HG03280 (cell line): ENCODE results near the gene SGTB.

ENCODE experiments used
- ATAC-seq: cut with Tn5 transposase; IDR thresholded peaks from one replicate; pipeline ENCODE4 v1.9.1; 2021; ENCODE audit warnings: mild to moderate bottlenecking, moderate library complexity; ENCODE audit not compliant: unreplicated experiment

SGTB gene, protein sequence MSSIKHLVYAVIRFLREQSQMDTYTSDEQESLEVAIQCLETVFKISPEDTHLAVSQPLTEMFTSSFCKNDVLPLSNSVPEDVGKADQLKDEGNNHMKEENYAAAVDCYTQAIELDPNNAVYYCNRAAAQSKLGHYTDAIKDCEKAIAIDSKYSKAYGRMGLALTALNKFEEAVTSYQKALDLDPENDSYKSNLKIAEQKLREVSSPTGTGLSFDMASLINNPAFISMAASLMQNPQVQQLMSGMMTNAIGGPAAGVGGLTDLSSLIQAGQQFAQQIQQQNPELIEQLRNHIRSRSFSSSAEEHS

DNA sequence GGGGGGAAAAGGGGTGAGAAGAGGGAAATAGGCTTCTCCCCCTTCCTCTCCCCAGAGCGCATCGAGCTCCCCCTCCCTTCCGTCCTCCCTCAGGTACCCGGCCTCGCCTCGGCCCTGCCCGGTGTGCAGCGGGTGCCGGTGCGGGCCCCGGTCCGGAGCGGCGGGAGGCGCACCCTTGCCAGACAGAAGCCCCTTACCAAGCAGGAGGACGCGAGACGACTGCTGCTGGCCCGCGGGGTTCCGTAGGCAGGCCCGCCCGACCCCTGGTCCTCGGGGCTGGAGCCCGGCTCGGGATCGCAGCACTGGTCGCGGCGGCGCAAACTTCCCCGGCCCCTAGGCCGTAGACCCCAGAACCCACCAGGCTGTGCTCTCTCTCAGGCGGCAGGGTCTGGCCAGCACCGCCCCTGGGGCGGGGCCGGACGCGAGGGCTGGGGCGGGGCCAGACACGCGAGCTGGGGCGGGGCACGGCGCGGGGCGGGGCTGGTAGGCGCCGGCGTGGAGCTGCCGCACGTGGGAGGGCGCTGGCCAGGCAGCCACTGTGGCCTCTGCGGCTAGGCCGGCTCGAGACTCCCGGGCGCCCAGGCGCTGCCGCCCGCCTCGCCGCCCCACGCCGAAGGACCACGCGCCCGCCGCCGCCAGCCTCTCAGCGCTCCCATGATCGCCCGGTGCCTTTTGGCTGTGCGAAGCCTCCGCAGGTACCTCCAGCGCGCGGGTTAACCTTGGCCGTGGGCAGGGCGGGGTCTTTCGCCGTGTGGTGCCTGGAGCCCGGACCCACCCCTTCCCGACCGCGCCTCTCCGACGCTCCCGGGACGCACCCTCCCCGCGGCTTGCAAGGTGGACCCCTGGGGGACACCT lies at the start of gene SGTB, which contains the start of gene NLN:
TSS of gene SGTB (minus strand) at position 390 of the 855 bp plus-strand sequence. CDS start 1,302 bp downstream, outside the sequence.
TSS of gene NLN (plus strand) at position 486 of the 855 bp plus-strand sequence. CDS start at position 655, 169 bp downstream.
- ATAC-seq: peak; percentile 95

DNA sequence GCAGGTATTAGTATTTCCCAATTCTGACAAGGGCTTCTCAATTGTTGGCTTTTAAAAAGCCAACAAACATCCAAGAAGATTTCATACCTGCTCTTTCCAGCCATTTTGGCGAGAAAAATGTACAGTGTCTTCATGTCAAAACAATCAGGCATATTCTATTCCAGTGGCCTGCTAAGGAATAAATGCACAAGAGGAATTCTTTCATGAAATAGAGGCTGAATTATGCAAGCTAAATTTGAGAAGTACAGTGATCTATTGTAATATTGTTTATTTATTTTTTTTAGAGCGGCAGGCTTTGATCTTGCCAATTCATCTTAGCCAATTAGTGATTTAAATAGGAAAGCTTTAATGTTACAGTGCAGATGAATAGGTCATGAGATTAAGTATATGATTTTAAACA lies 49.4 kb upstream of the SGTB start:
- no peak for ATAC-seq

DNA sequence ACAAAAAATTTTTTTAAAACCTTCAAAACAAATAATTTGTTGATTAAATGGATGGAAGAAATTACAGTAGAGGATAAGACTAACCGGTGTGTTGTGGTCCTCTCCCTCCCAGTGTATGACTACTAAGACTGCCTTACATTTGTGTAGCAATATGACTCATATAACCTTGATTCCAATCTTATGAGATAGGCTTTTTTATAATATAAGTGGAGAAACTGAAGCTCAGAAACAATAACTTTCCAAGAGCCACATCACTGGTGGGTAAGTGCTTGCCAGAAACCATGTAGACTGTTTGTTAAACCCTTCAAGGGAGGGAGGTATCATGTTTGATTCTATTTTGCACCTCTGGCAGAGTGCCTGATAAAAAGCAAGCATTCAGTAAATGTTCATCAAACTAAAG lies 47.6 kb upstream of the SGTB start:
- ATAC-seq: no peak

DNA sequence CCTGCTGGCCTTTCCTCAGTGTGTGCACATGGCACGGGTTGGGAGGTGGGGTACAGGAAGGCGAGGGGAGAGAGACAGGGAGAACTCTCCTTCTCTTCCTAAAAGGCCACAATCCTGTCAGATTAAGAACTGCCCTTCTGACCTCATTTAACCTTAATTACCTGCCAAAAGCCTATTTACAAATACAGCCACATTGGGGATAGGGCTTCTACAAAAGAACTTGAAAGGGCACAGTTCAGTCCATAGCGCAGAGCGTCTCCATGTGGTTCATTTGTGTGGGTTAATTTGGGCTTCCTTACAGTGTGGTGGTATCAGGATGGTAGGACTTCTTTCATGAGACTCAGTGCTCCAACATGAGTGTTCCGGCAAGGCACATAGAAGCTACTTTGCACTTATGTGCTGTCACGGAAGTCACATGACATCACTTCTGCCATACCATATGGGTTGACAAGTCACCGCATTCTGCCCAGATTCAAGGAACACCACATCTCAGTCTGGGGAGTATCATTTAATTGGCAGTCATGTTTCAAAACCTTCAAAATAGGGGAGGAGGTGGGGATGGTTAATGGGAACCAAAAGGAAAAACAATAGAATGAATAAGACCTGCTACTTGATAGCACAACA lies 46.9 kb upstream of the SGTB start:
- no peak for ATAC-seq

DNA sequence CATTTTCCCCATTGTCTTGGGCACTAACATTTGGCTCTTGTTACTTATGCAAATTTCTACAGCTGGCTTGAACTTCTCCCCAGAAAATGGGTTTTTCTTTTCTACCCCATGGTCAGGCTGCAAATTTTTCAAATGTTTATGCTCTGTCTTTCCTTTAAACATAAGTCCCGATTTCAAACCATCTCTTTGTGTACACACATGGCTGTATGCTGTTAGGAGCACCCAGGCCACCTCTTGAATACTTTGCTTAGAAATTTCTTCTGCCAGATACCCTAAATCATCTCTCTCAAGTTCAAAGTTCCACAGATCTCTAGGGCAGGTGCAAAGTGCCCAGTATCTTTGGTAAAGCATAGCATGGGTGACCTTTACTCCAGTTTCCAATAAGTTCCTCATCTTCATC lies 45.7 kb upstream of the SGTB start:
- ATAC-seq: no peak

DNA sequence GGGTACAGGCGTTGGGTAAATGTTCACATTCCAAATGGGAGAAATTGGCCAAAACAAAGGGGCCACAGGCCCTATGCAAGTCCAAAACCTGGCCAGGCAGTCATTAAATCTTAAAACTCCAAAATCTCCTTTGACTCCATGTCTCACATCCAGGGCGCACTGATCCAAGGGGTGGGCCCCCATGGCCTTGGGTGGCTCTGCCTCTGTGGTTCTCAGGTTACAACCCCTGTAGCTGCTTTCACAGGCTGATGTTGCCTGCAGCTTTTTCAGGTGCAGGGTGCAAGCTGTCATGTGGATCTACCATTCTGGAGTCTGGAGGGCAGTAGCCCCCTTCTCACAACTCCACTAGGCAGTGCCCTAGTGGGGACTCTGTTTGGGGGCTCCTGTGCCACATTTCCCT lies 44.9 kb upstream of the SGTB start:
- ATAC-seq: no peak

DNA sequence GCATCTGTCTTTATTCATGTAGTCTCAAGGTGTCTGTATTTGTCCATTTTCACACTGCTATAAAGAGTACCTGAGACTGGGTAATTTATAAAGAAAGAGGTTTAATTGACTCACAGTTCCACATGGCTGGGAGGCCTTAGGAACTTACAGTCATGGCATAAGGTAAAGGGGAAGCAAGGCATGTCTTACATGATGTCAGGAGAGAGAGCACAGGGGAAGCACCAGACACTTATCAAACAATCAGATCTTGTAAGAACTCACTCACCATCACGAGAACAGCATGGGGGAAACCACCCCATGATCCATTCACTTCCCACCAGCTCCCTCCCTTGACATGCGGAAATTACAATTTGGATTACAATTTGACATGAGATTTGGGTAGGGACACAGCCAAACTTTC lies 44.3 kb upstream of the SGTB start:
- no peak for ATAC-seq

DNA sequence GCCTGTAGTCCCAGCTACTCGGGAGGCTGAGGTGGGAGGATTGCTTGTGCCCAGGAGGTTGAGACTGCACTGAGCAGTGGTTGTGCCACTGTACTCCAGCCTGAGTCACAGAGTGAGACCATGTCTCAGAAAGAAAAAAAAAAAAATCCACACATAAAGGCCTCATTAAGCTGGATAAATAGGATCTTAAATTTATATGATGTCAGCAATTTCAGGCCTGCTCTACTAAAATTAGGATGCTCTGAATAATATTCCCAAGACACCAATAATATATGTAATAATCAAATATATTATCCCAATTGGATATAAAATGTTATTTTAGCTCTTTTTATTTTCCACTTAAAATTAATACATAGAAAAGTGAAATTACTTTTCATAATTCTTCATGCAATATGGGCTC lies 43.7 kb upstream of the SGTB start:
- no peak for ATAC-seq

DNA sequence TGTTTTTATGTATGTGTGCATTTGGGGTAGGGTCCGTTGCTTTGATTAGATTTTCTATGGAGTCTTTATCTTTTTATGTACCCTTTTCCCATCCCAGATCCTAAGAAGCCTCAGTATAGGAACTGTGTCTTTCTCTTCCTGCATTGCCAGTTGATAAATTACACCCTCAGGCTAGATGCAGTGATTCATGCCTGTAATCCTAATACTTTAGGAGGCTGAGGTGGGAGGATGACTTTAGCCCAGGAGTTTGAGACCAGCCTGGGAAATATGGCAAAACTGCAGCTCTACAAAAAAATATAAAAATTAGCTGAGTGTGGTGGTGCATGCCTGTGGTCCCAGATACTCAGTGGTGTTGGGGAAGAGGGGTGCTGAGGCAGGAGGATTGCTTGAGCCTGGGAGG lies 40.3 kb upstream of the SGTB start:
- ATAC-seq: no peak

DNA sequence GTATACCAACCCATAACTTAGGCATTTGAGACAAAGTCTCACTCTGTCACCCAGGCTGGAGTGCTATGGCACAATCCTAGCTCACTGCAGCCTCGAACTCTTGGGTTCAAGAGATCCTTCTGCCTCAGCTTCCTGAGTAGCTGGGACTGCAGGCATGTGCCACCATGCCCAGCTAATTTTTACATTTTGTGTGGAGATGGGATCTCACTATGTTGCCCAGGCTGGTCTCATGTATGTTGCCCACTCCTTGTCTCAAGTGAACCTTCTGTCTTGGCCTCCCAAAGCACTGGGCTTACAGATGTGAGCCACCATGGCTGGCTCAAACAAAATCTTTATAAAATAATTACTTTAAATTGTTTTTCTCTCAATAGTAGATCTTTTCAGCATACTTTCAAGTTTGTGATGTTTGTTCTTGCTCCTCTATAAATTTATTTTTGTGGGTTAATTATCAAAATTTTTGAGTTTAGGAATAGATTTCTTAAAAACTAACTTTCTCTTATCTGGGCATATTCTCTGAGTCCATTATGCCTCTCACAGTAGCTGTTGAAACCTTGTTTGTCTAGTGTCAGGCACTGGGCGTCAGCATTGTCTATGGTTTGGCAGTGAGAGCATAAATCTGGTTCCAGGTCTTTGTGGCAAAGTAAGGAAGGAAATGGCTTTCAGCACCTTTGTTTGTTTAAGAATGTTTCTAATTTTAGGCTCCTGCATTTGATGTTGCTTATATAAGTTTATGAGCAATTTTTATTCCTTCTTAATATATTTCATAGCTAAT lies 38.8 kb upstream of the SGTB start:
- no peak for ATAC-seq

DNA sequence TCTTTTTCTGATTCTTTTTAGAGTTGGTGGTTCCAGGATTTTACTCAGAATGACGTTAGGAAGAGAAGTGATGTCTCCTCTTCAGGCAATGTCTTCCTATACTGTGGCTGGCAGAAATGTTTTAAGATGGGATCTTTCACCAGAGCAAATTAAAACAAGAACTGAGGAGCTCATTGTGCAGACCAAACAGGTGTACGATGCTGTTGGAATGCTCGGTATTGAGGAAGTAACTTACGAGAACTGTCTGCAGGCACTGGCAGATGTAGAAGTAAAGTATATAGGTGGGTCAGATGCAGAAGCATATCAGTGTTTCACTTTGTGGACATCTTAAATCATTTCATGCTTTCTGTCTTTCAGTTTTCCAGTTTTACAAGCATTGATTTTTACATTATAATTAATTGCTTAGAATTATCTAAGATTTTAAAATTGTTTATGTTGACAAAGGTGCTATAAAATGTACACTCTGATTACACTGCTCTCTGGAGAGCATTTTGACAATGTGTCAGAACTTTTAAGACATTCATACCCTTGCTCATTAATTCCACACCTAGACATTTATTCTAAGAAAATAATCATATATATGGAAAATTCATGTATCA lies 36.7 kb upstream of the SGTB start:
- ATAC-seq: no peak

DNA sequence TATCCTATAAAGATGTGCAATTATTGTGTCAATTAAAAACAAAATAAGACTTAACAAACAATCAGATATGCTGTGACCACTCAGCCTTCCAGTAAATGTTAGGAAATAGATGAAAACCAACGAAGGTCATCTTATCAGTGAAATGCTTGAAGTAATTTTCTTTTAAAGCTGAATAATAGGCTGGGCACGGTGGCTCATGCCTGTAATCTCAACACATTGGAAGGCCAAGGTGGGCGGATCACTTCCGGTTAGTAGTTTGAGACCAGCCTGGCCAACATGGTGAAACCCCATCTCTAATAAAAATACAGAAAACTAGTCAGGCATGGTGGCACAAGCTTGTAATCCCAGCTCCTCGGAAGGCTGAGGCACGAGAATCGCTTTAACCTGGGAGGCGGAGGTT lies 31.3 kb upstream of the SGTB start:
- no peak for ATAC-seq

DNA sequence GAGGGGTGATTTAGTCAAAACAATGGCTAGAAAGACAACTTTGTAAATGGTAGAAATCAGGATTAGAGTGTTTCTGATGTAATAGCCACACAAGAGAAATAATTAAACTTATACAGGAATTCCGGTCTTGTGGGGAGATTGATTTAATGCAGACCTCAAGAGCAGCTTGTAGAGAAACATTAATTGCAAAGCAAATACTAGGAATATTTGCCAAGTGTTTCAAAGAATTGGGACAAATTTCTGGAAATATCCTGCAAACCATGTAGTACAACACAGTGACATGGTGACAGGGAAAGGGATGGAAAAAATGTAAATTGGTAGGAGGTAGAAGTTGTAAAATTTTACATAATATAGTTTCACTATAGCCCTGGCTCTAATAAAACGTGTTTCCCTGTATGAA lies 29.0 kb upstream of the SGTB start:
- no peak for ATAC-seq

DNA sequence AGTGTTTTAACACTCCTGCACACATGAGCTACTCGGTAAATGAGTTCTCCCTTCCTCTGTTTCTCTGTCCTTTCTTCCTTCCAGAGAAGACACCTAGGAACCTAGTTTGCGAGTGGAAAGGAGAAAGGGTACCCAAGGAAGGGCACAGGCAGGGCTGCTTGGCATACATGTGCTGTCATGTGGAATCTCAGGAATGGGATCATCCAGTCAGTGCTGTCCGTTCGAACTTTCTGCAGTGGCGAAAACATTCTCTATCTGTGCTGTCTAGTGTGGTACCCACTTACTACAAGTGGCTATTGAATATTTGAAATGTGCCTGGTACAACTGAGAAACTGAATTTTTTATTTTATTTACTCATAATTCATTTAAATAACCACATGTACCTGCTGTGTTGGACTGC lies 28.0 kb upstream of the SGTB start:
- ATAC-seq: no peak

DNA sequence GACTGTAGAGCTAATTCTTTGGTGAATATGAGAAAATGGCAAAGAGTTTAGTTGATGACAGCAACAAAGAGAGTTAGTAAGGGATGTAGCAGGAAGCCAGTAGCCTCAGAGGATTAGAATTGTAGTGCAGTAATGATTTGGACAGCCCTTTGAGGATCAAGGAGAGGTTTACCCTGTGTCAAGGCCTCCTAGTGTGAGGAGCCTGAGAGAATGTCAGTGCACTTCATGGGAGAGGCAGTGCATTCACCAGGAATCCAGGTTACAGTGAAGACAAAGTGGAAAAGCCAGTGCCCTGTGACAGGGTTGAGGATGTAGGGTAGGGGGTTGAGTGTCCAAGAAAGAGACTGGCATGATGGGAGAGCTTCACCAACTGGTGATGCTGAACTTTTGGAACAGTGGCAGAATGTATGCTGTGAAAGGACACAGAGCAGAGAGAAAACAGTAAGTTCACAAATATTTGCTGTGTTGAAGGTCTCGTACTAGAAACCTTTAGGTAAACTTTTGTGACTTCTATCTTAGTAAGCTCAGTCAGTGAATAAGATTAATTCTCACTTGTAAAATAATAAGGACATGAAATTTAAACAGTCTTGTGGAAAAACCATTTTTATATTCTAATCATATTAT lies 27.4 kb upstream of the SGTB start:
- ATAC-seq: no peak

DNA sequence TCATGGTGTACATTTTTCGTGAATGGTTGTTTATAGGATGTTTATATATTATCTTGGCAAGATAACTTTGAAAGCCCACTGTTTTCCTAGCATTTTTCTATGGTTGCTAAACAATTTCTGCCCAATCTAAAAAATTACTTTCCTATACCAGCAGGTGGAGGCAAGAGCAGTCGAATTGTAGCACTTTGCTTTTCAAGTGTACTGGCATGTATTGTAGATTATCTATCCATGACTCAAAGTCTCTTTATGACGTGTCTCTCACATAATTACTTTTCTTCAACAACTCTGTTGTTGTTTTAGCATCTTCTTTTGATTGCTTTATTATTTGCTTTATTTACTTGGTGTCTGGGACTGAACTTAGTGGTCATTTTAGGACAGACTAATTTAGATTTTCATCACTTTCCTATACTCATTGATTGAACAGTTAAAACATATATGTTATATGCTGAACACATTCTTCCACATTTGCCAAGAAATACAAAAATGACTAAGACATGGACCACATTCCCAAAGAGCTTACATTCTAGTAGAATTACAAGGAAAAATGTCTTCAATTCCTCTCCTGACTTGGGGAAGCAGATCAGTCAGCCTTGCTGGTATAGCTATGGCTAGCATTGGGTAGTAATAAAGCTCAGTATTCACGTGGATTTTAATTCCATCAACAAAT lies 20.8 kb upstream of the SGTB start:
- ATAC-seq: peak; percentile 75

DNA sequence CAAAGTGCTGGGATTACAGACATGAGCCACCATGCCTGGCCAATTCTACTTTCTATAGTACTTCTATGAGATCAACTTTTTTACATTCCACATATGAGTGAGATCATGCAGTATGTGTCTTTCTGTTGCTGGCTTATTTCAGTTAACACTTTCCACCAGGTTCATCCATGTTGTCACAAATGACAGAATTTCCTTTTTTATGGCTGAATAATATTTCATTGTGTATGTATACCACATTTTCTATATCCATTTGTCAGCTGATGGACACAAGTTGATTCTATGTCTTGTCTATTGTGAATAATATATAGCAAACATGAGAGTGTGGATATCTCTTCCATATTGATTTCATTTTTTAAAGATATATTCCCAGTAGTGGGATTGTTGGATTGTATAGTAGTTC lies 17.3 kb upstream of the SGTB start:
- no peak for ATAC-seq

DNA sequence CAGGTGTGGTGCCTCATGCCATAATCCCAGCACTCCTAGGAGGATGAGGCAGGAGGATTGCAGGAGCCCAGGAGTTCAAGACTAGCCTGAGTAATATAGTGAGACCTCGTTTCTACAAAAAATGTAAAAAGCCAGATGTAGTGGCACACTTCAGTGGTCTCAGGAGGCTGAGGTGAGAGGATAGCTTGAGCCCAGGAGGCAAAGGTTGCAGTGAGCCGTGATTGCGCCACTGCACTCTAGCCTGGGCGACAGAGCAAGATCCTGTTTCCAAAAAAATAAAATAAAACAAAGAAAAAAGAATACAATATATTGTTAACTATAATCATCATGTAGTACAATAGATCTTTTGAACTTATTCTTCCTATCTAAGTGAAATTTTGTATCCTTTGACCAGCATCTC lies 16.4 kb upstream of the SGTB start:
- no peak for ATAC-seq

DNA sequence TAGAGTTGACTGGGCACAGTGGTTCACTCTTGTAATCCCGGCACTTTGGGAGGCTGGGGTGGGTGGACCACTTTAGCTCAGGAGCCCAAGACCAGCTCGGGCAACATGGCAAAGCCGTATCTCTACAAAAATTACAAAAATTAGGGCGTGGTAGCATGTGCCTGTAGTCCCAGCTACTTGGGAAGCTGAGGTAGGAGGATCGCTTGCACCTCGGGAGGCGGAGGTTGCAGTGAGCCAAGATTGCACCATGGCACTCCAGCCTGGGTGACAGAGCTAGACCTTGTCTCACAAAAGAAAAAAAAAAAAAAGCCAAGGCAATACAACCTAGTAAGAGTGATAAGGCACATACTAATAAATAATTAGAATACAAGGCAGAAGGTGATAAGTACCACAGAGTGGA lies 15.9 kb upstream of the SGTB start:
- ATAC-seq: no peak

DNA sequence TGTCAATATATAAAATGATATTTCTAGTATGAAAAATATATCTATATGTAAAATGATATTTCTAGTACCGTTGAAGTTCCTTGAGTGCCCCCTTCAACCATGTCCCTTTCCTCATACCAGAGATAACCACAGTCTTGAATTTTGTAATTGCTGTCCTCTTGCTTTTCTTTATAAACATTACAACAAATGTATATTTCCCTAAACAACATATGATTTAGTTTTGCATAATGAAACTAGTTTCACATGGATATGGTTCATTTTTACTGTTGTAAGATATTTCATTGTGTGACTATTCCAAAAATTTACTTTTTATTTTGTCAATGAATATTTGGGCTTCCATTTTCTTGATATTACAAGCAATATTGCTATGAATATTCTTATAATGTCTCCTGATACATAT lies 14.1 kb upstream of the SGTB start:
- no peak for ATAC-seq
